H9 (cell line): ENCODE data around the gene PARP8. TPM values are rescaled to one million over a fixed set of nuclear protein-coding genes. Genes with fewer than 3 reads are reported as not detected.
A peak's percentile ranks its signal among the peaks of the same experiment; 100 is the strongest.

ENCODE experiments used
- DNase-seq: peaks from one replicate; pipeline ENCODE4 v3.0.0-alpha.2; 2017
- H2AFZ ChIP-seq: one replicate; pipeline ENCODE4 v1.6.1; 2013; ENCODE audit warnings: mild to moderate bottlenecking, low read length, control low read depth, moderate library complexity
- H2AK5ac ChIP-seq: 2 replicates; pipeline ENCODE4 v1.6.1; 2013; ENCODE audit warnings: low read length, control low read depth, mixed read lengths; ENCODE audit not compliant: insufficient read length
- H2BK120ac ChIP-seq: one replicate; pipeline ENCODE4 v1.6.1; 2013; ENCODE audit warnings: low read depth, mild to moderate bottlenecking, low read length, control low read depth, inconsistent platforms; ENCODE audit not compliant: poor library complexity, severe bottlenecking
- H2BK12ac ChIP-seq: 2 replicates; pipeline ENCODE4 v1.6.1; 2013; ENCODE audit warnings: low read length, control low read depth, mixed read lengths, low read depth; ENCODE audit not compliant: insufficient read length
- H2BK15ac ChIP-seq: 2 replicates; pipeline ENCODE4 v1.6.1; 2013; ENCODE audit warnings: low read depth, low read length, control low read depth
- H2BK20ac ChIP-seq: one replicate; pipeline ENCODE4 v1.6.1; 2013; ENCODE audit warnings: low read depth, mild to moderate bottlenecking, low read length, control low read depth, inconsistent platforms; ENCODE audit not compliant: poor library complexity, severe bottlenecking
- H2BK5ac ChIP-seq: 2 replicates; pipeline ENCODE4 v1.6.1; 2013; ENCODE audit warnings: low read length, control low read depth, mixed read lengths; ENCODE audit not compliant: insufficient read length
- H3K14ac ChIP-seq: 2 replicates; pipeline ENCODE4 v1.6.1; 2013; ENCODE audit warnings: low read length, control low read depth; ENCODE audit not compliant: insufficient read depth
- H3K18ac ChIP-seq: 2 replicates; pipeline ENCODE4 v1.6.1; 2013; ENCODE audit warnings: low read depth, mild to moderate bottlenecking, mixed read lengths, low read length, control low read depth; ENCODE audit not compliant: insufficient read length
- H3K23ac ChIP-seq: 2 replicates; pipeline ENCODE4 v1.6.1; 2013; ENCODE audit warnings: low read length, control low read depth, mixed read lengths, low read depth; ENCODE audit not compliant: insufficient read length
- H3K23me2 ChIP-seq: 2 replicates; pipeline ENCODE4 v1.6.1; 2013; ENCODE audit warnings: low read depth, mild to moderate bottlenecking, mixed read lengths, low read length, control low read depth; ENCODE audit not compliant: insufficient read length, poor library complexity, severe bottlenecking
- H3K27ac ChIP-seq: 2 replicates; pipeline ENCODE4 v1.5.1; 2013; ENCODE audit warnings: low read length, control low read depth, mixed read lengths, low read depth; ENCODE audit not compliant: insufficient read length
- H3K27me3 ChIP-seq: 2 replicates; pipeline ENCODE4 v1.6.1; 2013; ENCODE audit warnings: low read length, control low read depth, inconsistent platforms; ENCODE audit not compliant: insufficient read depth
- H3K4ac ChIP-seq: 2 replicates; pipeline ENCODE4 v1.6.1; 2013; ENCODE audit warnings: low read depth, mild to moderate bottlenecking, control low read depth, inconsistent platforms, low read length, moderate library complexity
- H3K4me1 ChIP-seq: 2 replicates; pipeline ENCODE4 v1.6.1; 2013; ENCODE audit warnings: low read length, control low read depth, inconsistent platforms; ENCODE audit not compliant: insufficient read depth
- H3K4me2 ChIP-seq: 2 replicates; pipeline ENCODE4 v1.6.1; 2013; ENCODE audit warnings: low read length, control low read depth, mixed read lengths; ENCODE audit not compliant: insufficient read length, insufficient read depth
- H3K56ac ChIP-seq: 2 replicates; pipeline ENCODE4 v1.6.1; 2013; ENCODE audit warnings: low read depth, mild to moderate bottlenecking, mixed read lengths, low read length, control low read depth; ENCODE audit not compliant: insufficient read length
- H3K79me1 ChIP-seq: 2 replicates; pipeline ENCODE4 v1.6.1; 2013; ENCODE audit warnings: low read depth, mild to moderate bottlenecking, moderate library complexity, low read length, control low read depth, inconsistent platforms; ENCODE audit not compliant: insufficient read depth, poor library complexity, severe bottlenecking
- H3K79me2 ChIP-seq: 2 replicates; pipeline ENCODE4 v1.6.1; 2013; ENCODE audit warnings: low read length, control low read depth, inconsistent platforms; ENCODE audit not compliant: insufficient read depth
- H3K9ac ChIP-seq: 2 replicates; pipeline ENCODE4 v1.6.1; 2013; ENCODE audit warnings: low read length, control low read depth, mixed read lengths; ENCODE audit not compliant: insufficient read length; ENCODE audit errors: extremely low read depth
- H3K9me3 ChIP-seq: one replicate; pipeline ENCODE4 v1.6.1; 2013; ENCODE audit warnings: low read depth, low read length, inconsistent platforms; ENCODE audit not compliant: control insufficient read depth
- H3T11ph ChIP-seq: one replicate; pipeline ENCODE4 v1.6.1; 2013; ENCODE audit warnings: mild to moderate bottlenecking, low read length, control low read depth, inconsistent platforms
- H4K20me1 ChIP-seq: one replicate; pipeline ENCODE4 v1.6.1; 2013; ENCODE audit not compliant: control insufficient read depth, insufficient read length, insufficient read depth
- H4K5ac ChIP-seq: 2 replicates; pipeline ENCODE4 v1.6.1; 2013; ENCODE audit warnings: low read depth, mild to moderate bottlenecking, mixed read lengths, low read length, control low read depth; ENCODE audit not compliant: insufficient read length
- H4K8ac ChIP-seq: replicated peaks from 2 replicates; pipeline ENCODE4 v1.6.1; 2013; ENCODE audit warnings: low read length, control low read depth, mixed read lengths, low read depth; ENCODE audit not compliant: insufficient read length
- H4K91ac ChIP-seq: 2 replicates; pipeline ENCODE4 v1.6.1; 2013; ENCODE audit warnings: low read depth, mild to moderate bottlenecking, moderate library complexity, mixed read lengths, low read length, control low read depth; ENCODE audit not compliant: insufficient read length
- H3K27ac Mint-ChIP-seq, 3 experiments: 2 replicates in 2 of 3; 3 replicates in 1 of 3; pipeline ENCODE4 v1.8.0; 2020 to 2021; ENCODE audit warnings: mixed read lengths in 3 of 3, mild to moderate bottlenecking in 1 of 3, moderate library complexity in 1 of 3
- H3K27me3 Mint-ChIP-seq: 2 replicates; pipeline ENCODE4 v1.8.0; 2021; ENCODE audit warnings: low read depth, mild to moderate bottlenecking, moderate library complexity, mixed read lengths
- H3K36me3 Mint-ChIP-seq, 3 experiments: 2 replicates in 2 of 3; 3 replicates in 1 of 3; pipeline ENCODE4 v1.8.0; 2020 to 2021; ENCODE audit warnings: low read depth in 3 of 3, mixed read lengths in 3 of 3; ENCODE audit not compliant: insufficient read depth in 1 of 3
- H3K4me1 Mint-ChIP-seq, 2 experiments: 2 replicates each; pipeline ENCODE4 v1.8.0; 2020; ENCODE audit warnings: mixed read lengths in 2 of 2
- H3K4me3 Mint-ChIP-seq, 2 experiments: 2 replicates in 1 of 2; 3 replicates in 1 of 2; pipeline ENCODE4 v1.8.0; 2020 to 2021; ENCODE audit warnings: mild to moderate bottlenecking in 2 of 2, mixed read lengths in 2 of 2, moderate library complexity in 1 of 2
- H3K9me3 Mint-ChIP-seq, 2 experiments: 2 replicates in 1 of 2; 3 replicates in 1 of 2; pipeline ENCODE4 v1.8.0; 2020; ENCODE audit warnings: mild to moderate bottlenecking in 2 of 2, mixed read lengths in 2 of 2, moderate library complexity in 1 of 2
- CTCF ChIP-seq: fragments of 200-600 bp; sonication (generic); conservative IDR thresholded peaks from 3 replicates; pipeline ENCODE4 v1.8.0; 2021; ENCODE audit warnings: antibody characterized with exemption, mild to moderate bottlenecking
- WGBS: extraction: QIAGEN DNeasy Blood & Tissue Kit; methylation state at CpG from one replicate; pipeline ENCODE4 v1.1.7; 2013; ENCODE audit warnings: missing lambda C conversion rate, low lambda C conversion rate, mixed read lengths; ENCODE audit not compliant: insufficient read length; ENCODE audit errors: extremely low coverage; 5-methylcytosine and 5-hydroxymethylcytosine counted together
- long read RNA-seq: library from polyadenylated mRNA; unstranded; transcript quantifications from one replicate; pipeline ENCODE4 v2.0.0, GENCODE V29; 2020
- total RNA-seq: library from RNA; stranded (reverse); gene quantifications from 2 replicates; pipeline ENCODE4 v1.2.1, GENCODE V29; 2021

Gene PARP8
- total RNA-seq = 27.9 and 34.0 TPM in 2 replicates
- long read RNA-seq, full-length matches to known transcripts = 17 of 57 reads
- long read RNA-seq, partial matches to known transcripts = 19 of 57 reads
- long read RNA-seq, other reads (novel, unspliced or antisense) = 21 of 57 reads

- Histone ChIP-seq H3K4ac (peak within 1 kb of the TSS; percentile 64; the same call in 1 of the 2 replicates), H3K79me1 (no peaks in the 10 kb centered on the region), H3K14ac (peak within 1 kb of the TSS; percentile 98), H4K5ac (peak within 1 kb of the TSS; percentile 65), H3K27me3 (no peaks in the 10 kb centered on the region), H3K79me2 (peaks cover 5% of the 10 kb centered on the region; the same call in 1 of the 2 replicates), H2AK5ac (no peak within 1 kb of the TSS), H3K56ac (no peak within 1 kb of the TSS), H2BK5ac (no peak within 1 kb of the TSS), H2BK120ac (no peak within 1 kb of the TSS), H4K8ac (no peak within 1 kb of the TSS), H3K9me3 (no peaks in the 10 kb centered on the region), H2AFZ (no peak within 1 kb of the TSS), H3T11ph (no peak within 1 kb of the TSS), H3K23ac (no peak within 1 kb of the TSS), H3K27ac (no peak within 1 kb of the TSS), H3K4me2 (peak within 1 kb of the TSS; percentile 77), H2BK15ac (no peak within 1 kb of the TSS), H3K4me1 (no peaks in the 10 kb centered on the region; the same call in 1 of the 2 replicates), H2BK20ac (no peak within 1 kb of the TSS), H4K91ac (peak within 1 kb of the TSS; percentile 94), H3K9ac (peak within 1 kb of the TSS; percentile 86), H3K23me2 (peaks cover 9% of the 10 kb centered on the region), H3K18ac (peak within 1 kb of the TSS; percentile 99), H4K20me1 (no peaks in the 10 kb centered on the region), H2BK12ac (peak within 1 kb of the TSS; percentile 57)
- Mint-ChIP-seq H3K27me3 (peaks cover 11% of the 10 kb centered on the region), H3K4me1 (peaks cover 22 to 33% of the 10 kb centered on the region in 2 experiments), H3K4me3 (peak within 1 kb of the TSS; percentile 95 to 97), H3K9me3 (no peaks in the 10 kb centered on the region; a peak in 1 of 5 replicates), H3K27ac (peak within 1 kb of the TSS; percentile 74 to 97 (median 95); a peak in 6 of 7 replicates), H3K36me3 (peaks cover 0 to 1% (median 0%) of the 10 kb centered on the region in 3 experiments; a peak in 1 of 7 replicates)
- TF ChIP-seq CTCF = no peak
- WGBS = no CpG with 5 or more reads among the region's 66 CpGs
- DNase-seq = peak; percentile 76
Measured at GRCh38 chr5:50666261-50667022, at the start of gene PARP8. Gene PARP8, plus strand, starts transcription at chr5:50666637. Its CDS starts 459 bp downstream, at chr5:50667096.
